Ishikawa (cell line): ENCODE data around the gene PFDN2.

ENCODE experiments used
- CEBPB ChIP-seq: IDR thresholded peaks from 2 replicates; pipeline ENCODE4 v1.6.1; 2012
- CREB1 ChIP-seq: IDR thresholded peaks from 2 replicates; pipeline ENCODE4 v1.6.1; 2012; ENCODE audit warnings: low read depth
- EGR1 ChIP-seq: IDR thresholded peaks from 2 replicates; pipeline ENCODE4 v1.6.1; 2012
- EP300 ChIP-seq: IDR thresholded peaks from 2 replicates; pipeline ENCODE4 v1.6.1; 2012; ENCODE audit warnings: borderline replicate concordance
- FOXM1 ChIP-seq: IDR thresholded peaks from 2 replicates; pipeline ENCODE4 v1.6.1; 2012; ENCODE audit warnings: low read depth, borderline replicate concordance
- NFIC ChIP-seq: IDR thresholded peaks from 2 replicates; pipeline ENCODE4 v1.6.1; 2012
- RAD21 ChIP-seq: IDR thresholded peaks from 2 replicates; pipeline ENCODE4 v1.6.1; 2012; ENCODE audit warnings: low read depth
- TAF1 ChIP-seq: IDR thresholded peaks from 2 replicates; pipeline ENCODE4 v1.6.1; 2012; ENCODE audit warnings: low read depth, mild to moderate bottlenecking
- TCF12 ChIP-seq: IDR thresholded peaks from 2 replicates; pipeline ENCODE4 v1.6.1; 2012; ENCODE audit warnings: low read depth
- TEAD4 ChIP-seq: IDR thresholded peaks from 2 replicates; pipeline ENCODE4 v1.6.1; 2012
- YY1 ChIP-seq: IDR thresholded peaks from 2 replicates; pipeline ENCODE4 v1.6.1; 2012; ENCODE audit warnings: low read depth
- ZBTB7A ChIP-seq: IDR thresholded peaks from 2 replicates; pipeline ENCODE4 v1.6.1; 2012; ENCODE audit warnings: low read depth
- TF ChIP-seq, protein P1 (sequence below): IDR thresholded peaks from 2 replicates; pipeline ENCODE4 v1.6.1; 2012
- TF ChIP-seq, protein P2 (sequence below): IDR thresholded peaks from 2 replicates; pipeline ENCODE4 v1.6.1; 2012; ENCODE audit warnings: low read depth, mild to moderate bottlenecking
- TF ChIP-seq, protein P3 (sequence below): IDR thresholded peaks from 2 replicates; pipeline ENCODE4 v1.6.1; 2012

PFDN2 gene

DNA sequence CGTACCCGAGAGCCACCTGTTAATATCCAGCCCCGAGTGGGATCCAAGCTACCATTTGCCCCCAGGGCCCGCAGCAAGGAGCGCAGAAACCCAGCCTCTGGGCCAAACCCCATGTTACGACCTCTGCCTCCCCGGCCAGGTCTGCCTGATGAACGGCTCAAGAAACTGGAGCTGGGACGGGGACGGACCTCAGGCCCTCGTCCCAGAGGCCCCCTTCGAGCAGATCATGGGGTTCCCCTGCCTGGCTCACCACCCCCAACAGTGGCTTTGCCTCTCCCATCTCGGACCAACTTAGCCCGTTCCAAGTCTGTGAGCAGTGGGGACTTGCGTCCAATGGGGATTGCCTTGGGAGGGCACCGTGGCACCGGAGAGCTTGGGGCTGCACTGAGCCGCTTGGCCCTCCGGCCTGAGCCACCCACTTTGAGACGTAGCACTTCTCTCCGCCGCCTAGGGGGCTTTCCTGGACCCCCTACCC, 42.9 kb upstream of the PFDN2 start:
- TF ChIP-seq RAD21, result no peak
- no peak for TF ChIP-seq EP300
- TF ChIP-seq, protein P1, sequence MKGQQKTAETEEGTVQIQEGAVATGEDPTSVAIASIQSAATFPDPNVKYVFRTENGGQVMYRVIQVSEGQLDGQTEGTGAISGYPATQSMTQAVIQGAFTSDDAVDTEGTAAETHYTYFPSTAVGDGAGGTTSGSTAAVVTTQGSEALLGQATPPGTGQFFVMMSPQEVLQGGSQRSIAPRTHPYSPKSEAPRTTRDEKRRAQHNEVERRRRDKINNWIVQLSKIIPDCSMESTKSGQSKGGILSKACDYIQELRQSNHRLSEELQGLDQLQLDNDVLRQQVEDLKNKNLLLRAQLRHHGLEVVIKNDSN, result no peak
- TF ChIP-seq EGR1, result no peak
- no peak for TF ChIP-seq CEBPB
- TF ChIP-seq, protein P2, sequence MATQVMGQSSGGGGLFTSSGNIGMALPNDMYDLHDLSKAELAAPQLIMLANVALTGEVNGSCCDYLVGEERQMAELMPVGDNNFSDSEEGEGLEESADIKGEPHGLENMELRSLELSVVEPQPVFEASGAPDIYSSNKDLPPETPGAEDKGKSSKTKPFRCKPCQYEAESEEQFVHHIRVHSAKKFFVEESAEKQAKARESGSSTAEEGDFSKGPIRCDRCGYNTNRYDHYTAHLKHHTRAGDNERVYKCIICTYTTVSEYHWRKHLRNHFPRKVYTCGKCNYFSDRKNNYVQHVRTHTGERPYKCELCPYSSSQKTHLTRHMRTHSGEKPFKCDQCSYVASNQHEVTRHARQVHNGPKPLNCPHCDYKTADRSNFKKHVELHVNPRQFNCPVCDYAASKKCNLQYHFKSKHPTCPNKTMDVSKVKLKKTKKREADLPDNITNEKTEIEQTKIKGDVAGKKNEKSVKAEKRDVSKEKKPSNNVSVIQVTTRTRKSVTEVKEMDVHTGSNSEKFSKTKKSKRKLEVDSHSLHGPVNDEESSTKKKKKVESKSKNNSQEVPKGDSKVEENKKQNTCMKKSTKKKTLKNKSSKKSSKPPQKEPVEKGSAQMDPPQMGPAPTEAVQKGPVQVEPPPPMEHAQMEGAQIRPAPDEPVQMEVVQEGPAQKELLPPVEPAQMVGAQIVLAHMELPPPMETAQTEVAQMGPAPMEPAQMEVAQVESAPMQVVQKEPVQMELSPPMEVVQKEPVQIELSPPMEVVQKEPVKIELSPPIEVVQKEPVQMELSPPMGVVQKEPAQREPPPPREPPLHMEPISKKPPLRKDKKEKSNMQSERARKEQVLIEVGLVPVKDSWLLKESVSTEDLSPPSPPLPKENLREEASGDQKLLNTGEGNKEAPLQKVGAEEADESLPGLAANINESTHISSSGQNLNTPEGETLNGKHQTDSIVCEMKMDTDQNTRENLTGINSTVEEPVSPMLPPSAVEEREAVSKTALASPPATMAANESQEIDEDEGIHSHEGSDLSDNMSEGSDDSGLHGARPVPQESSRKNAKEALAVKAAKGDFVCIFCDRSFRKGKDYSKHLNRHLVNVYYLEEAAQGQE, result no peak
- no peak for TF ChIP-seq TAF1
- no peak for TF ChIP-seq FOXM1
- no peak for TF ChIP-seq TCF12
- TF ChIP-seq YY1, result no peak
- TF ChIP-seq ZBTB7A, result no peak
- no peak for TF ChIP-seq TEAD4
- TF ChIP-seq, protein P3, sequence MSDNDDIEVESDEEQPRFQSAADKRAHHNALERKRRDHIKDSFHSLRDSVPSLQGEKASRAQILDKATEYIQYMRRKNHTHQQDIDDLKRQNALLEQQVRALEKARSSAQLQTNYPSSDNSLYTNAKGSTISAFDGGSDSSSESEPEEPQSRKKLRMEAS, result no peak
- TF ChIP-seq NFIC, result no peak
- TF ChIP-seq CREB1, result no peak

DNA sequence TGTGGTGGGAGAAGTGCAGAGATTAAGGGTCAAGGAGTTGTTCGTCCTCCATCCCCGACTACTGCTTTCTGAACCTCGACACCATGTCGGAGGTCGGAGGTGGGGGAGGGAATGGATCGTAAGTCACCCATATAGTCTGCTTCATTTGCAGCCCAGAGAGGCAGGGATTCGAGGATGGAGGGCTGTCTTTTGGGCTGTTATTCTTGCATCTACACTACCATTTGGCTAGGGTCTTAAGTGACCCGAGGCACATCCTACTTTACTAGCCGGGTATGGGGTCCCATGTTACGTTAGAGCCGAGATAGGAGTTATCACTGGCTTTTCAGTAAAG, 42.0 kb upstream of the PFDN2 start:
- no peak for TF ChIP-seq CREB1
- no peak for TF ChIP-seq CEBPB
- TF ChIP-seq FOXM1, result no peak

DNA sequence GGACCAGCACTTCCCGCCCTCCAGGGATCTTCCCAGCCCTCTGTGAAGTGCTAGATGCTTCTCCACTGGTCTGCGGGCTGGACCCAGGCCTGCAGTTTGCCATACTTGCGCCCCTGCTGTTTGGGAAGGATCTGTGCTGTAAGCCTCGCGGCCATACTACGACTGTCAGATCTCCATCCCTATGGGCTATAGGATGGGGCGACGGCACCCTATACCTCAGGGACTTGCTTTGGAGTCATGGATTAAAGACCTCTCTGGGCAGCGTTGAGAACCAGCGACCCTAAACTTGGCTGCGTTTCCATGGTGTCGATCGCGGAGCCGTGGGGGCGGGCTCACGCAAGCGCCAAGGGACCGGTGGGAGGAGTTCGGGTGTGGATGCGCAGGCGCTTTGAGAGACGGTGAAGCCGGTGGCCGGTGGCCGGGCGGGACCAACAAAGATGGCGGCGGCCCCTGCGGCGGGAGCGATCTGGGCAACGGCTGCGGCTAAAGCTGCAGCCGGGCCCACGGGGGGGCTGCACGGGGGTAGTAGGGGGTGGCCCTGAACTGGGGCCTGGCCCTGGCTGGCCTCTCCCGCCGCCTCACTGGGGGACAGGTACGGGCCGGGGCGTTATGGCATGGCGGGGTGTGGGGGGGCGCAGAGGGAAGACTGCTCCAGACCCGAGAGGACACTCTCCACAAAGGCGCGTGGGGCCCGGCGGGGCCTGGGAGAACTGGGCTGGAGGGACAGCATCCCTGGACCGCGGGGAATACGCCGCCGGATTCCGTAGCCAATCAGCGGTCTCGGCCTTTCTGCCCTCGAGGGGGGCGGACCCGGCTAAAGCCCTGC, 41.5 kb upstream of the PFDN2 start, which contains the start of gene USP21:
TSS of gene USP21 (plus strand) at position 414 of the 826 bp plus-strand sequence. CDS start 1,141 bp downstream, outside the sequence.
- TF ChIP-seq CREB1, result no peak
- TF ChIP-seq, protein P3, result peak; percentile 12
- no peak for TF ChIP-seq TEAD4
- TF ChIP-seq, protein P1, result no peak
- TF ChIP-seq YY1, result peak; percentile 97
- TF ChIP-seq TCF12, result peak; percentile 62
- no peak for TF ChIP-seq CEBPB
- no peak for TF ChIP-seq EGR1
- TF ChIP-seq, protein P2, result no peak
- TF ChIP-seq EP300, result 0 out of 2 replicates have a peak, but pooled peaks have one; percentile 22
- TF ChIP-seq RAD21, result no peak
- TF ChIP-seq FOXM1, result no peak
- no peak for TF ChIP-seq ZBTB7A
- TF ChIP-seq NFIC, result no peak
- TF ChIP-seq TAF1, result peak; percentile 100

DNA sequence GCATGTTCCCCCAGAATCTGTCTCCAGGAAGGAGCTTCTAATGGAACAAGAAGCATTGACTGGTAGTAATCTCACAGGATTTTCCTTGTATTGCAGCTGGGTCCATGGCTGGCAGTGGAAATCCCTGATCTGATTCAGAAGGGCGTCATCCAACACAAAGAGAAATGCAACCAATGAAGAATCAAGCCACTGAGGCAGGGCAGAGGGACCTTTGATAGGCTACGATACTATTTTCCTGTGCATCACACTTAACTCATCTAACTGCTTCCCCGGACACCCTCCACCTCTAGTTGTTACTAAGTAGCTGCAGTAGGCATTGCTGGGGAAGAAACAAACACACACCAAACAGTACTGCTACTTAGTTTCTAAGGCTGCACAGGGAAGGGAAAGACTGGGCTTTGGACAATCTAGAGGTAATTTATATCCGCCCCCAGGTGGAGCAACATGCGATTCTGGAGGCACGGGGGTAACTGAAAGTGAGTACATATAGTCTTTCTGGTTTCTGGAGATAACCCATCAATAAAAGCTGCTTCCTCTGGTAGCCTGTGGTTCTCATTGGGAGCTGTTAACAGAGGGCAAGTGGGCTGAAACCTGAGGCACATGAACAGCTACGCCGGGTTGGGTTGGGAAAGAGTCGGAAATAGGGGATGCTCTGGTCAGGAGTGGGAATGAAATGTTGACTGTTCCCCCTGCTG, 40.6 kb upstream of the PFDN2 start:
- TF ChIP-seq YY1 (no peak), EP300 (no peak), TEAD4 (no peak), TAF1 (no peak), EGR1 (no peak), CREB1 (no peak), ZBTB7A (no peak), CEBPB (no peak), FOXM1 (no peak), RAD21 (no peak)
- TF ChIP-seq, protein P2, result no peak
- TF ChIP-seq, protein P3, result no peak
- TF ChIP-seq, protein P1, result no peak
